HG03039 (cell line): ENCODE results near the gene BCAS1.
A peak's percentile ranks its signal among the peaks of the same experiment; 100 is the strongest.
"Not testable (repeated sequence)": the region's sequence is repeated elsewhere in the genome, so short reads cannot be mapped to it uniquely, and the experiment has no call there.

Source experiments
- ATAC-seq: cut with Tn5 transposase; IDR thresholded peaks from one replicate; pipeline ENCODE4 v1.9.1; 2021; ENCODE audit warnings: mild to moderate bottlenecking, moderate library complexity; ENCODE audit not compliant: unreplicated experiment

BCAS1 gene

GRCh38 chr20:53932655-53933192, 137.7 kb downstream of the BCAS1 start:
- not testable (repeated sequence) for ATAC-seq

GRCh38 chr20:53931597-53931996, 138.8 kb downstream of the BCAS1 start:
- ATAC-seq: no peak

- ATAC-seq: no peak
Observed at GRCh38 chr20:53930651-53931504, 139.5 kb downstream of the BCAS1 start.

- peak; percentile 46 for ATAC-seq
Observed at GRCh38 chr20:53929974-53930650, 140.3 kb downstream of the BCAS1 start.

GRCh38 chr20:53929399-53929798, 141.0 kb downstream of the BCAS1 start:
- no peak for ATAC-seq

- ATAC-seq: no peak
Observed at GRCh38 chr20:53927990-53928389, 142.4 kb downstream of the BCAS1 start.

GRCh38 chr20:53926428-53927028, 143.9 kb downstream of the BCAS1 start:
- ATAC-seq: peak; percentile 60

- no peak for ATAC-seq
Observed at GRCh38 chr20:53925651-53926401, 144.6 kb downstream of the BCAS1 start.

GRCh38 chr20:53923566-53924369, 146.6 kb downstream of the BCAS1 start:
- ATAC-seq: no peak

- ATAC-seq: no peak
Observed at GRCh38 chr20:53922901-53923314, 147.5 kb downstream of the BCAS1 start.

- ATAC-seq: no peak
Observed at GRCh38 chr20:53921443-53921973, 148.9 kb downstream of the BCAS1 start.

GRCh38 chr20:53920647-53921245, 149.6 kb downstream of the BCAS1 start:
- ATAC-seq: no peak

- no peak for ATAC-seq
Observed at GRCh38 chr20:53919886-53920285, 150.5 kb downstream of the BCAS1 start.

GRCh38 chr20:53918949-53919361, 151.4 kb downstream of the BCAS1 start:
- ATAC-seq: no peak

- peak; percentile 3 for ATAC-seq
Observed at GRCh38 chr20:53918020-53918311, 152.4 kb downstream of the BCAS1 start.

GRCh38 chr20:53917145-53918019, 153.0 kb downstream of the BCAS1 start:
- peak; percentile 74 for ATAC-seq

GRCh38 chr20:53916173-53916512, 154.3 kb downstream of the BCAS1 start:
- no peak for ATAC-seq

GRCh38 chr20:53915446-53916172, 154.8 kb downstream of the BCAS1 start:
- peak; percentile 38 for ATAC-seq
